ENCODE results near the gene CAPN10.

- TF ChIP-seq NFRKB (IDR thresholded peaks at IDR 0.05) (no peak), LEF1 (IDR thresholded peaks at IDR 0.05; ENCODE audit: borderline replicate concordance) (no peak), TARDBP (IDR thresholded peaks at IDR 0.05) (no peak), SP1 (IDR thresholded peaks at IDR 0.05) (no peak), ELF4 (IDR thresholded peaks at IDR 0.05) (no peak), FOXA1 (IDR thresholded peaks at IDR 0.05) (no peak), FOXK2 (IDR thresholded peaks at IDR 0.05) (no peak)
Measured at GRCh38 chr2:240648155-240648649, 61.7 kb downstream of the CAPN10 start.
